Measurements from ENCODE around the gene FBXW11. TPM values are rescaled to one million over a fixed set of nuclear protein-coding genes. Genes with fewer than 3 reads are reported as not detected.

Gene FBXW11
- total RNA-seq, 1 experiment from 2014 or later, result 95.1 TPM

DNA sequence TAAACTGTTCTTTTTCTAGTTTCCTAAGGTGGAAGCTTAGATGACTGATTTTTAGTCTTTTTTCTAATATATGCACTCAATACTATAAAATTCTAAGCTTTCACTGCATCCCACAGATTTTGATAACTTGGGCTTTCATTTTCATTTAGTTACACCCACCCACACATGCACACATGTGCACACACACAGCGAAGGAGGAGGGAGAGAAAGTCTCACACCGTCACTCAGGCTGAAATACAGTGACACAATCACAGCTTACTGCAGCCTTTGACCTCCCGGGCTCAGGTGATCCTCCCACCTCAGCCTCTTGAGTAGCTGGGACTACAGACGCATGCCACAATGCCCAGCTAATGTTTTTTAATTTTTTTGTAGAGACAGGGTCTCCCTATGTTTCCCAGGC is 124.3 kb downstream of the FBXW11 start:
- Histone ChIP-seq H3K4me1 (no peaks in the 10 kb centered on the region), H3K4me3 (no peak overlapping the region), H3K27ac (no peak overlapping the region), H3K27me3 (no peaks in the 10 kb centered on the region), H3K36me3 (peaks cover 34% of the 10 kb centered on the region; the same call in 1 of the 2 replicates), H3K9me3 (replicated peaks) (0 out of 2 replicates have a peak, but pooled peaks cover 3% of the 10 kb centered on the region)
- DNase-seq, result no peak

DNA sequence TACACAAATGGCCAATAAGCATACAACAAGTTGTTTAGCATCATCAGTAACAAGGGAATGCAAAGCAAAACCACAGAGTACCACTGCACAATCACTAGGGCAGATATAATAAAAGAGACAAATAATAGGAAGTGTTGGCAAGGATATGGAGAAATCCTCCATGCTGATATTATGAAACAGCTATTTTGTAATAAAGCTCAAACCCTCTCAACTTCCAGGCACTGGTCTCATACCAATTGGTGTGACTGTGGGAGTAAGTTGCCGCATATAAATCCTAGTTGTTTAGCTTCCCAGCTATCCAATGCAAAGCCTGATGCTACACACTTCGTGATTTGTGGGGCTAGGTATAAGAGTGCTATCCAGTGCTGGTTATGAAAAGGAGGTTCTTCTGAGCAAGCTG is 132.2 kb downstream of the FBXW11 start:
- Histone ChIP-seq H3K4me3 (no peak overlapping the region), H3K4me1 (no peaks in the 10 kb centered on the region), H3K9me3 (replicated peaks) (no peaks in the 10 kb centered on the region), H3K27ac (no peak overlapping the region), H3K36me3 (peaks cover 42% of the 10 kb centered on the region), H3K27me3 (no peaks in the 10 kb centered on the region)
- no peak for DNase-seq

GRCh38 chr5:171872666-171873065 is 133.8 kb downstream of the FBXW11 start:
- H3K27ac ChIP-seq, result no peak overlapping the region
- H3K4me1 ChIP-seq, result no peaks in the 10 kb centered on the region
- no peak overlapping the region for H3K4me3 ChIP-seq
- DNase-seq, result no peak
- H3K9me3 ChIP-seq (replicated peaks), result no peaks in the 10 kb centered on the region
- H3K36me3 ChIP-seq, result peaks cover 51% of the 10 kb centered on the region
- no peaks in the 10 kb centered on the region for H3K27me3 ChIP-seq

- Histone ChIP-seq H3K36me3 (peaks cover 51% of the 10 kb centered on the region), H3K9me3 (replicated peaks) (no peaks in the 10 kb centered on the region), H3K27ac (no peak overlapping the region), H3K27me3 (no peaks in the 10 kb centered on the region), H3K4me3 (no peak overlapping the region), H3K4me1 (no peaks in the 10 kb centered on the region)
- no peak for DNase-seq
Measured at GRCh38 chr5:171871711-171872110, 134.7 kb downstream of the FBXW11 start.

- H3K27ac ChIP-seq, result no peak overlapping the region
- H3K27me3 ChIP-seq, result no peaks in the 10 kb centered on the region
- no peaks in the 10 kb centered on the region for H3K9me3 ChIP-seq (replicated peaks)
- no peaks in the 10 kb centered on the region for H3K4me1 ChIP-seq
- H3K36me3 ChIP-seq, result peaks cover 46% of the 10 kb centered on the region
- H3K4me3 ChIP-seq, result no peak overlapping the region
- DNase-seq, result no peak
Measured at GRCh38 chr5:171869956-171870355, 136.5 kb downstream of the FBXW11 start.

DNA sequence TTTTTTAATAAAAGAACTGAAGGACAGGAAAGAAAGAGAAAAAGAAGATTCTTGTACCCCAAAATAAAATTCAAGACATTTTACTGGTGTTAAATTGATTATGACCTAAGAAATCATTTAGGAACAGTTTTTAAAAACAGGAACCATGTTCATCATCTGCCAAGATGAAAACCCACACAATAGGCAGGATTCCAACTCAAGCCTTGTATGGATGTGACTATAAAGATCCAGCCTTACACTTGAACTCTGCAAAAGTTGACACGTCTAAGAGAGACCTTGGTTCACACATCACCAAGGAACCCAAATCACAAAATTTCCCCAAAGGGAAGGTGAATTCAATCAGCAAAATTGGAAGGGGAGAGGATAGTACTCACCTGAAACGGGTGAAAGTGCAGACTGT is 138.2 kb downstream of the FBXW11 start:
- no peak for DNase-seq
- no peak overlapping the region for H3K4me3 ChIP-seq
- H3K4me1 ChIP-seq, result no peaks in the 10 kb centered on the region
- H3K27me3 ChIP-seq, result no peaks in the 10 kb centered on the region
- H3K27ac ChIP-seq, result no peak overlapping the region
- H3K9me3 ChIP-seq (replicated peaks), result no peaks in the 10 kb centered on the region
- peaks cover 46% of the 10 kb centered on the region for H3K36me3 ChIP-seq

- Histone ChIP-seq H3K27me3 (no peaks in the 10 kb centered on the region), H3K36me3 (peaks cover 46% of the 10 kb centered on the region), H3K27ac (no peak overlapping the region), H3K4me1 (no peaks in the 10 kb centered on the region), H3K9me3 (replicated peaks) (no peaks in the 10 kb centered on the region), H3K4me3 (no peak overlapping the region)
- no peak for DNase-seq
Measured at GRCh38 chr5:171867786-171868185, 138.7 kb downstream of the FBXW11 start.

GRCh38 chr5:171865471-171865870 is 141.0 kb downstream of the FBXW11 start:
- no peaks in the 10 kb centered on the region for H3K27me3 ChIP-seq
- H3K4me1 ChIP-seq, result no peaks in the 10 kb centered on the region
- no peak overlapping the region for H3K27ac ChIP-seq
- no peak overlapping the region for H3K4me3 ChIP-seq
- no peak for DNase-seq
- H3K9me3 ChIP-seq (replicated peaks), result no peaks in the 10 kb centered on the region
- peaks cover 41% of the 10 kb centered on the region for H3K36me3 ChIP-seq

GRCh38 chr5:171863935-171864334 is 142.5 kb downstream of the FBXW11 start:
- Histone ChIP-seq H3K27me3 (no peaks in the 10 kb centered on the region), H3K27ac (no peak overlapping the region), H3K4me1 (no peaks in the 10 kb centered on the region), H3K9me3 (replicated peaks) (no peaks in the 10 kb centered on the region), H3K4me3 (no peak overlapping the region), H3K36me3 (peaks cover 31% of the 10 kb centered on the region)
- no peak for DNase-seq

DNA sequence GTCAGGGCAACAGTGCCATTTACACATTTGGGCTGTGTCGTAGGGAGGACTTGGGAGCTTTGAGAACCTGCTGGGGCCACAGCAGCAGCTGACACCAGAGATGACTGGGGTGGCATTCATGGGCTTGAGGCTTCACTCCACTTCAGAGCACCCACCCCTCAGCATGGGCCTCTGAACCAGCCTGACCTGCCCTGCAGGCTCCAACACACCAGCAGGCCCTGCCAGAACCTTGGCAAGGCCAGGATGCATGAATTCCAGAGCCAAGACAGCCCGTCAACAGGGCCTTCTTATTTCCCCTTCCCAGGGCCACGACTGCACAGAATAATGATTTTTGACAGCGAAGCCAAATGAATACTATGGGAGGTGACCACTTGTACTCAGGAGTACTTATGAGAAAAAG is 143.8 kb downstream of the FBXW11 start:
- DNase-seq, result no peak

GRCh38 chr5:171861381-171861780 is 145.1 kb downstream of the FBXW11 start:
- H3K9me3 ChIP-seq (replicated peaks), result no peaks in the 10 kb centered on the region
- no peaks in the 10 kb centered on the region for H3K4me1 ChIP-seq
- H3K27ac ChIP-seq, result no peak overlapping the region
- no peak for DNase-seq
- H3K27me3 ChIP-seq, result no peaks in the 10 kb centered on the region
- peaks cover 8% of the 10 kb centered on the region; the same call in 1 of the 2 replicates for H3K36me3 ChIP-seq
- H3K4me3 ChIP-seq, result no peak overlapping the region

More for the DNA sequence above, 143.8 kb downstream of the FBXW11 start:
- no peak overlapping the region for H3K4me3 ChIP-seq
- H3K27me3 ChIP-seq, result no peaks in the 10 kb centered on the region
- H3K36me3 ChIP-seq, result peaks cover 18% of the 10 kb centered on the region
- H3K9me3 ChIP-seq (replicated peaks), result no peaks in the 10 kb centered on the region
- H3K27ac ChIP-seq, result no peak overlapping the region
- no peaks in the 10 kb centered on the region for H3K4me1 ChIP-seq

DNA sequence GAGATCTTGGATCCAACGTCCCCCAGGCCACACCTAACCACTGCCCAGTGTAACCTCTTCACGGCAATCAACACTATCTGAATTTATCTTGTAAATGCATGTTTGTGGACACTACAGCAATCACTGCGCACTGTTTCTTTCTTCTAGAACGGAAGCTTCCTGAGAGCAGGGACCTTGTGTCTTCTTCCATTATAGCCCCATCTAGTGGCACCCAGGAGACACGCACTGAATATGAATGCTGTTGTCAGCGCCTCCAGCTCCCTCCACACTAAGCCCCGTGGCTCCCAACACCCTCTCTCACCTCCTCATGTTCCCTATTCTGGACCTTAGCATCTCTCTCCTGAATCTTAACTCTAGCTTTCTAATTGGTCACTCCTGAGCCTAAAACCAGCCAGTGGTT is 148.1 kb downstream of the FBXW11 start:
- peak in 1 of 2 experiments; percentile 48 for DNase-seq
- H3K36me3 ChIP-seq, result no peaks in the 10 kb centered on the region
- no peaks in the 10 kb centered on the region for H3K27me3 ChIP-seq
- no peaks in the 10 kb centered on the region for H3K9me3 ChIP-seq (replicated peaks)
- H3K4me1 ChIP-seq, result no peaks in the 10 kb centered on the region
- no peak overlapping the region for H3K27ac ChIP-seq
- H3K4me3 ChIP-seq, result no peak overlapping the region

DNA sequence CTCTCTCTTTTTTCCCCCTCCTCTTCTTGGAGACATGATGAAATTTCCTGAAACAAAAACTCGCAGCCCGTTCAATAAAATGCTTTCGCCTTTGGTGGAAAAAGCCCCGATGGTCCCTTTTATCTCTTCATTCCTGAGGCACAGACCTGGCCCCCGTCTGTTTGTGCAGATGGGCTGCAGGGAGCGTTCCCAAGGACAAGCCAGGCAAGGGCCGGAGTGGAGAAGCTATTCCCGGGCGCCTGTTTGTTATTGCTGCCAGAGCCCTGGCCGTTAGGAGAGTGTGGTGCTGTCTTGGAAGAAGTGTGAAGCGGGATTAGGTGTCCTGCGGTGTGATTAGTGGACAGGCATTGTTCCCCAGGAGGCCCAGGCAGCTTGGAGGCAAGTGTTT is 149.0 kb downstream of the FBXW11 start:
- no peaks in the 10 kb centered on the region for H3K4me1 ChIP-seq
- H3K4me3 ChIP-seq, result no peak overlapping the region
- H3K27ac ChIP-seq, result no peak overlapping the region
- H3K9me3 ChIP-seq (replicated peaks), result no peaks in the 10 kb centered on the region
- DNase-seq, result no peak
- no peaks in the 10 kb centered on the region for H3K27me3 ChIP-seq
- no peaks in the 10 kb centered on the region for H3K36me3 ChIP-seq

DNA sequence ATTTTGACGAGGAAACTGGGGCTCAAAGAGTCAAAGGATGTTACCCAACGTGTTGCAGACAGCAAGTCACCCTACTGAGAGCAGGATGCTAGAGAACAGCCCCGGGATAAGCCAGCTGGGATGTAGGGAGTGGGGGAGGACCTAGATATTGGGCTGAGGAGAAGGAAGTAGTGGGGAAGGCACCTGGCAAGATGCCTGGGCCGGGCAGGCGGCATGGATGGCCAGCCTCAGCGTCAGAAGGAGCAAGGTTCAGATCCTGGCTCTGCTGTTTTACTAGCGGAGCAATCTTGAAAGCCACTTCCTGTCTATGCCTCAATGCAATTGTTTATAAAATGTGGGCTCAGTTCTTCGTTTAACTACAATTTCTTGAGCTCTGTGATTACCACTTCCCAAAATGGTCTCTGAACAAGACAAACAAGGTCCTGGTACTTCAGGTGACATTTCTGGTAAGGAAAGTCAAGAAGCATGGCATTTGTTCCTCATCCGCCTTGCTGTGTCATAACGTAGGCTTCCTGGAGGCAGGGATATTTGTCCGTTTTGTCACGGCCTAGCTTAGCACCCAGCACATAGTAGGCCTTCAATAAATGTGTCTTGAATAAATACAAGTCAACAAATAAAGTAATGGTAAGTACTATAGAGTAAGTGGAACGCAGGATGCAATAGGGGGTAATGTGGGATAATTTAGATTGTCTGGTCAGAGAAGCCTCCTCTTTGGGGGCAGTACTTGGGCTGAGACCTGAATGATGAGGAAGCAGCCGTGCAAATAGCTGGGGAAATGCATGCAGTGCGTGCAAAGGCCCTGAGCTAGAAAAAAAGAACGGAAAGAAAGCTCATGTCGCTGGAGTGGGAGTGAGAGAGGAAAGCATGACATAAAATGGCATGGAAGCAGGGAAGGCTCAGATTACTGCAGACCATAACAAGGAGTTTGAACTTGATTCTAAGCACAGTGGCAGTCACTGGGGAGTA is 150.4 kb downstream of the FBXW11 start:
- H3K27ac ChIP-seq, result no peak overlapping the region
- no peaks in the 10 kb centered on the region for H3K36me3 ChIP-seq
- no peak overlapping the region for H3K4me3 ChIP-seq
- H3K4me1 ChIP-seq, result no peaks in the 10 kb centered on the region
- no peak for DNase-seq
- H3K9me3 ChIP-seq (replicated peaks), result no peaks in the 10 kb centered on the region
- no peaks in the 10 kb centered on the region for H3K27me3 ChIP-seq

- H3K27ac ChIP-seq, result no peak overlapping the region
- no peaks in the 10 kb centered on the region for H3K36me3 ChIP-seq
- no peaks in the 10 kb centered on the region for H3K9me3 ChIP-seq (replicated peaks)
- no peaks in the 10 kb centered on the region for H3K4me1 ChIP-seq
- no peaks in the 10 kb centered on the region for H3K27me3 ChIP-seq
- DNase-seq, result no peak
- H3K4me3 ChIP-seq, result no peak overlapping the region
Measured at GRCh38 chr5:171855265-171855664, 151.2 kb downstream of the FBXW11 start.

- Histone ChIP-seq H3K27me3 (no peaks in the 10 kb centered on the region), H3K4me1 (no peaks in the 10 kb centered on the region), H3K36me3 (no peaks in the 10 kb centered on the region), H3K27ac (no peak overlapping the region), H3K9me3 (replicated peaks) (no peaks in the 10 kb centered on the region), H3K4me3 (no peak overlapping the region)
- DNase-seq, result peak in 1 of 2 experiments; percentile 20
Measured at GRCh38 chr5:171852255-171852681, 154.2 kb downstream of the FBXW11 start.

Measured in SJCRH30 (cell line).